SU-DHL-6 (cell line): Measurements from ENCODE around the gene ASB2.

Experiments used
- CTCF ChIP-seq: fragments of 200-600 bp; sonication (generic); IDR thresholded peaks from one replicate; pipeline ENCODE4 v1.5.1; 2017; ENCODE audit warnings: antibody characterized with exemption, mild to moderate bottlenecking, low read length, moderate library complexity; ENCODE audit not compliant: insufficient read depth, poor library complexity, severe bottlenecking
- EZH2phosphoT487 ChIP-seq: fragments of 200-600 bp; sonication (generic), shearing (Covaris generic); conservative IDR thresholded peaks from 2 replicates; pipeline ENCODE4 v1.6.1; 2018; ENCODE audit warnings: mild to moderate bottlenecking, antibody characterized with exemption, low read length, moderate library complexity, mixed read lengths

GRCh38 chr14:93929657-93930056 is 46.7 kb downstream of the ASB2 start:
- no peak for TF ChIP-seq EZH2phosphoT487
- no peak for TF ChIP-seq CTCF
